Stimulated activated CD8-positive, alpha-beta memory T cell treated with anti-CD3 and anti-CD28 coated beads, Interleukin-7, amount 100 ng/mL, for 4 hours (primary cell): ENCODE measurements around the gene ZNF454.

Experiments
- DNase-seq, 2 donors: peaks; one replicate each; pipeline ENCODE4 v3.0.0-alpha.2; 2020; ENCODE audit warnings: low read depth in 2 of 2

The ZNF454 gene

GRCh38 chr5:178940569-178941360, at the start of gene ZNF454:
Gene ZNF454, plus strand, starts transcription at chr5:178941198. Its CDS starts 1,594 bp downstream, at chr5:178942792.
- no peak for DNase-seq

GRCh38 chr5:178895615-178896571, 45.1 kb upstream of the ZNF454 start, which contains the start of gene ZFP2:
Gene ZFP2, plus strand, starts transcription at chr5:178895913. Its CDS starts 35,401 bp downstream, at chr5:178931314.
- DNase-seq: no peak

GRCh38 chr5:178899289-178899688, 41.7 kb upstream of the ZNF454 start:
- no peak for DNase-seq

GRCh38 chr5:178902849-178903248, 38.1 kb upstream of the ZNF454 start:
- DNase-seq: no peak

GRCh38 chr5:178931846-178932760, 8.9 kb upstream of the ZNF454 start:
- no peak for DNase-seq

- no peak for DNase-seq
These were observed 363 bp downstream of the ZNF454 start for GRCh38 chr5:178941361-178941760.

GRCh38 chr5:178965465-178966055, 24.6 kb downstream of the ZNF454 start:
- no peak for DNase-seq

GRCh38 chr5:178981381-178981780, 40.4 kb downstream of the ZNF454 start:
- DNase-seq: no peak

- no peak for DNase-seq
These were observed 41.9 kb downstream of the ZNF454 start for GRCh38 chr5:178982941-178983340.

- DNase-seq: no peak
These were observed 42.7 kb downstream of the ZNF454 start for GRCh38 chr5:178983728-178984127.

- DNase-seq: no peak
These were observed 43.4 kb downstream of the ZNF454 start for GRCh38 chr5:178984145-178985072.

- no peak for DNase-seq
These were observed 45.4 kb downstream of the ZNF454 start for GRCh38 chr5:178986326-178986960.

GRCh38 chr5:178988436-178989220, 47.6 kb downstream of the ZNF454 start:
- DNase-seq: no peak

- no peak for DNase-seq
These were observed 48.3 kb downstream of the ZNF454 start for GRCh38 chr5:178989311-178989710.

GRCh38 chr5:178990491-178990890, 49.5 kb downstream of the ZNF454 start:
- no peak for DNase-seq

GRCh38 chr5:178991190-178992145, 50.5 kb downstream of the ZNF454 start:
- no peak for DNase-seq

GRCh38 chr5:178992291-178992895, 51.4 kb downstream of the ZNF454 start:
- DNase-seq: no peak
